CD8-positive, alpha-beta memory T cell (primary cell): ENCODE results near the gene HMGN4. TPM values are rescaled to one million over a fixed set of nuclear protein-coding genes. Genes with fewer than 3 reads are reported as not detected.
A peak's percentile ranks its signal among the peaks of the same experiment; 100 is the strongest.

Source experiments
- CTCF ChIA-PET: fragments of 350-600 bp; sonication (Branson Sonifier 250); formaldehyde crosslinking; loops from one replicate; lab custom pipeline; 2021; ENCODE audit warnings: antibody characterized with exemption; lab: Charles Lee
- POLR2A ChIA-PET: fragments of 350-600 bp; sonication (Branson Sonifier 250); formaldehyde crosslinking; loops from one replicate; lab custom pipeline; 2021; ENCODE audit warnings: antibody characterized with exemption; lab: Charles Lee
- DNase-seq, 5 donors: peaks; one replicate each; pipeline versions ENCODE4 v3.0.0 to v3.0.0-alpha.2; 2020 to 2022; ENCODE audit warnings: mixed read lengths in 1 of 5
- H3K27ac ChIP-seq: one replicate; pipeline ENCODE4 v1.7.0; 2013; ENCODE audit warnings: low read depth, mild to moderate bottlenecking, low read length, moderate library complexity
- H3K27me3 ChIP-seq: 2 replicates; pipeline ENCODE4 v1.7.0; 2013; ENCODE audit warnings: low read length, mild to moderate bottlenecking; ENCODE audit not compliant: insufficient read depth, poor library complexity, severe bottlenecking
- H3K36me3 ChIP-seq: 2 replicates; pipeline ENCODE4 v1.7.0; 2013; ENCODE audit warnings: mild to moderate bottlenecking, low read length, moderate library complexity; ENCODE audit not compliant: insufficient read depth
- H3K4me1 ChIP-seq: 2 replicates; pipeline ENCODE4 v1.7.0; 2013; ENCODE audit warnings: mild to moderate bottlenecking, low read length, moderate library complexity; ENCODE audit not compliant: insufficient read depth
- H3K4me3 ChIP-seq: 2 replicates; pipeline ENCODE4 v1.7.0; 2013; ENCODE audit warnings: mild to moderate bottlenecking, low read length
- H3K9me3 ChIP-seq: 2 replicates; pipeline ENCODE4 v1.7.0; 2013; ENCODE audit warnings: mild to moderate bottlenecking, low read length
- H3K27ac Mint-ChIP-seq, 8 donors: one replicate each; pipeline ENCODE4 v1.8.0; 2020 to 2021; ENCODE audit warnings: mixed read lengths in 8 of 8, mild to moderate bottlenecking in 6 of 8, inconsistent platforms in 3 of 8, moderate library complexity in 3 of 8
- H3K27me3 Mint-ChIP-seq, 2 donors: one replicate each; pipeline ENCODE4 v1.8.0; 2020 to 2021; ENCODE audit warnings: mixed read lengths in 2 of 2, mild to moderate bottlenecking in 1 of 2, moderate library complexity in 1 of 2
- H3K36me3 Mint-ChIP-seq, 3 donors: one replicate each; pipeline ENCODE4 v1.8.0; 2020 to 2021; ENCODE audit warnings: mixed read lengths in 3 of 3, inconsistent platforms in 1 of 3, mild to moderate bottlenecking in 1 of 3
- H3K4me1 Mint-ChIP-seq, 3 donors: one replicate each; pipeline ENCODE4 v1.8.0; 2020 to 2021; ENCODE audit warnings: mixed read lengths in 3 of 3, inconsistent platforms in 1 of 3, mild to moderate bottlenecking in 1 of 3
- H3K4me3 Mint-ChIP-seq, 7 donors: one replicate each; pipeline ENCODE4 v1.8.0; 2020 to 2021; ENCODE audit warnings: mixed read lengths in 7 of 7, mild to moderate bottlenecking in 6 of 7, moderate library complexity in 4 of 7, inconsistent platforms in 2 of 7
- H3K9me3 Mint-ChIP-seq, 5 donors: one replicate each; pipeline ENCODE4 v1.8.0; 2020 to 2022; ENCODE audit warnings: mixed read lengths in 5 of 5, mild to moderate bottlenecking in 3 of 5, moderate library complexity in 2 of 5, inconsistent platforms in 1 of 5
- polyA plus RNA-seq: library from polyadenylated mRNA; unstranded; fragments of 300-500 nt; fragmentation: Illumina TruSeq; gene quantifications from one replicate; pipeline ENCODE4 v1.2.3, GENCODE V29; 2021
- total RNA-seq, 2 experiments: library from RNA; stranded (reverse); gene quantifications; one replicate each; pipeline ENCODE4 v1.2.3, GENCODE V29; 2021

HMGN4 gene
- total and polyA plus RNA-seq, 3 experiments from 2014 or later, result 90.0 to 166 (median 91.4) TPM

- H3K4me1 ChIP-seq, result peaks cover 11% of the 10 kb centered on the region
- no peak overlapping the region for H3K27ac ChIP-seq
- no peaks in the 10 kb centered on the region for H3K27me3 ChIP-seq
- ChIA-PET CTCF (interaction anchor here (0.9 to 4.4 kb wide), 3 partner anchors 14 to 234 kb away, joined by 3 to 40 read pairs (median 15); no protein-coding TSS in a partner anchor), POLR2A (interaction anchor here (0.9 to 1.0 kb wide), 2 partner anchors 12 to 23 kb away, joined by 4 read pairs; no protein-coding TSS in a partner anchor)
- no peaks in the 10 kb centered on the region for H3K9me3 ChIP-seq
- H3K4me3 Mint-ChIP-seq, result peak overlapping the region in 3 of 7 donors; percentile 33 to 63 (median 40)
- H3K27me3 Mint-ChIP-seq, result peaks cover 0 to 4% of the 10 kb centered on the region in 2 donors
- peak overlapping the region in 6 of 8 donors; percentile 17 to 46 (median 37) for H3K27ac Mint-ChIP-seq
- no peaks in the 10 kb centered on the region for H3K36me3 ChIP-seq
- DNase-seq, result peak in 3 of 5 donors; percentile 38 to 57 (median 41)
- peaks cover 11 to 17% (median 15%) of the 10 kb centered on the region in 3 donors for H3K4me1 Mint-ChIP-seq
- H3K36me3 Mint-ChIP-seq, result peaks cover 0 to 3% (median 0%) of the 10 kb centered on the region in 3 donors
- no peaks in the 10 kb centered on the region for H3K9me3 Mint-ChIP-seq
- H3K4me3 ChIP-seq, result no peak overlapping the region
Measured at GRCh38 chr6:26556263-26557070, 18.3 kb downstream of the HMGN4 start.

- Mint-ChIP-seq H3K9me3 (no peaks in the 10 kb centered on the region), H3K4me3 (no peak overlapping the region), H3K27ac (peak overlapping the region in 1 of 8 donors; percentile 69), H3K4me1 (peaks cover 0 to 1% (median 1%) of the 10 kb centered on the region in 3 donors), H3K27me3 (peaks cover 0 to 1% of the 10 kb centered on the region in 2 donors), H3K36me3 (no peaks in the 10 kb centered on the region)
- POLR2A ChIA-PET, result interaction anchor here (0.7 kb wide), 1 partner anchor 123 kb away, joined by 3 read pairs; no protein-coding TSS in a partner anchor
- Histone ChIP-seq H3K9me3 (no peaks in the 10 kb centered on the region), H3K27me3 (no peaks in the 10 kb centered on the region), H3K27ac (no peak overlapping the region), H3K4me3 (no peak overlapping the region), H3K36me3 (no peaks in the 10 kb centered on the region), H3K4me1 (no peaks in the 10 kb centered on the region)
- no peak for DNase-seq
- CTCF ChIA-PET, result interaction anchor here (0.9 to 1.1 kb wide), 3 partner anchors 10 to 290 kb away, joined by 3 to 4 read pairs (median 4); a partner anchor contains a TSS
Measured at GRCh38 chr6:26561533-26562466, 23.6 kb downstream of the HMGN4 start.

- H3K27ac Mint-ChIP-seq, result peak overlapping the region in 2 of 8 donors; percentile 20 to 76
- ChIA-PET CTCF (interaction anchor here (1.1 to 1.5 kb wide), 3 partner anchors 10 to 222 kb away, joined by 3 to 5 read pairs (median 3); no protein-coding TSS in a partner anchor), POLR2A (no interaction called here)
- H3K4me3 Mint-ChIP-seq, result peak overlapping the region in 1 of 7 donors; percentile 48
- Histone ChIP-seq H3K27ac (no peak overlapping the region), H3K4me3 (no peak overlapping the region), H3K4me1 (no peaks in the 10 kb centered on the region), H3K36me3 (no peaks in the 10 kb centered on the region), H3K27me3 (no peaks in the 10 kb centered on the region), H3K9me3 (no peaks in the 10 kb centered on the region)
- DNase-seq, result no peak
- peaks cover 0 to 2% (median 1%) of the 10 kb centered on the region in 5 donors for H3K9me3 Mint-ChIP-seq
- peaks cover under 1 to 5% of the 10 kb centered on the region in 2 donors for H3K27me3 Mint-ChIP-seq
- H3K4me1 Mint-ChIP-seq, result peaks cover 2 to 7% (median 3%) of the 10 kb centered on the region in 3 donors
- H3K36me3 Mint-ChIP-seq, result peaks cover 0 to 2% (median 2%) of the 10 kb centered on the region in 3 donors
Measured at GRCh38 chr6:26563488-26563887, 25.3 kb downstream of the HMGN4 start.

GRCh38 chr6:26568601-26569432 lies 30.7 kb downstream of the HMGN4 start:
- Mint-ChIP-seq H3K4me3 (peak overlapping the region; percentile 91 to 97 (median 96)), H3K27me3 (peaks cover 3 to 19% of the 10 kb centered on the region in 2 donors), H3K4me1 (peaks cover 23 to 36% (median 29%) of the 10 kb centered on the region in 3 donors), H3K9me3 (peaks cover 0 to 11% (median 6%) of the 10 kb centered on the region in 5 donors), H3K36me3 (peaks cover 0 to 7% (median 4%) of the 10 kb centered on the region in 3 donors), H3K27ac (peak overlapping the region; percentile 89 to 99 (median 98))
- CTCF ChIA-PET, result interaction anchor here (0.7 to 7.8 kb wide), 15 partner anchors 9 to 261 kb away, joined by 3 to 97 read pairs (median 5); partner anchors contain the start of genes ABT1 and HMGN4
- H3K27me3 ChIP-seq, result no peaks in the 10 kb centered on the region
- peak overlapping the region; percentile 89 for H3K4me3 ChIP-seq
- peak; percentile 95 to 99 (median 96) for DNase-seq
- H3K36me3 ChIP-seq, result no peaks in the 10 kb centered on the region
- POLR2A ChIA-PET, result interaction anchor here (0.6 to 2.6 kb wide), 16 partner anchors 8 to 352 kb away, joined by 3 to 20 read pairs (median 4); partner anchors contain the start of genes BTN3A3 and HMGN4
- peaks cover 6% of the 10 kb centered on the region for H3K4me1 ChIP-seq
- peak overlapping the region; percentile 75 for H3K27ac ChIP-seq
- H3K9me3 ChIP-seq, result no peaks in the 10 kb centered on the region

- Mint-ChIP-seq H3K27ac (peak overlapping the region in 7 of 8 donors; percentile 89 to 99 (median 97)), H3K36me3 (peaks cover 0 to 7% (median 4%) of the 10 kb centered on the region in 3 donors), H3K4me3 (peak overlapping the region; percentile 91 to 97 (median 96)), H3K9me3 (peaks cover 0 to 11% (median 6%) of the 10 kb centered on the region in 5 donors), H3K4me1 (peaks cover 23 to 36% (median 29%) of the 10 kb centered on the region in 3 donors), H3K27me3 (peaks cover 3 to 19% of the 10 kb centered on the region in 2 donors)
- H3K36me3 ChIP-seq, result no peaks in the 10 kb centered on the region
- CTCF ChIA-PET, result interaction anchor here (0.9 to 7.8 kb wide), 13 partner anchors 14 to 483 kb away, joined by 3 to 97 read pairs (median 5); partner anchors contain the start of genes ABT1 and HMGN4
- POLR2A ChIA-PET, result interaction anchor here (0.6 to 2.6 kb wide), 8 partner anchors 13 to 353 kb away, joined by 3 to 20 read pairs (median 4); partner anchors contain the start of gene HMGN4
- H3K27ac ChIP-seq, result peak overlapping the region; percentile 75
- peaks cover 6% of the 10 kb centered on the region for H3K4me1 ChIP-seq
- no peaks in the 10 kb centered on the region for H3K27me3 ChIP-seq
- peak overlapping the region; percentile 89 for H3K4me3 ChIP-seq
- no peaks in the 10 kb centered on the region for H3K9me3 ChIP-seq
- DNase-seq, result no peak
Measured at GRCh38 chr6:26569433-26569764, 31.2 kb downstream of the HMGN4 start.

- Mint-ChIP-seq H3K9me3 (peaks cover 0 to 11% (median 6%) of the 10 kb centered on the region in 5 donors), H3K27ac (peak overlapping the region in 2 of 8 donors; percentile 41 to 99), H3K36me3 (peaks cover 0 to 7% (median 4%) of the 10 kb centered on the region in 3 donors), H3K4me1 (peaks cover 23 to 36% (median 29%) of the 10 kb centered on the region in 3 donors), H3K4me3 (peak overlapping the region in 1 of 7 donors; percentile 97), H3K27me3 (peaks cover 3 to 19% of the 10 kb centered on the region in 2 donors)
- no peaks in the 10 kb centered on the region for H3K27me3 ChIP-seq
- H3K4me3 ChIP-seq, result no peak overlapping the region
- ChIA-PET CTCF (interaction anchor here (0.9 to 7.8 kb wide), 10 partner anchors 15 to 484 kb away, joined by 3 to 97 read pairs (median 8); partner anchors contain the start of gene ABT1), POLR2A (interaction anchor here (0.6 to 2.6 kb wide), 5 partner anchors 16 to 285 kb away, joined by 3 to 20 read pairs (median 4); partner anchors contain the start of gene HMGN4)
- no peaks in the 10 kb centered on the region for H3K36me3 ChIP-seq
- peaks cover 6% of the 10 kb centered on the region for H3K4me1 ChIP-seq
- H3K9me3 ChIP-seq, result no peaks in the 10 kb centered on the region
- peak overlapping the region; percentile 75 for H3K27ac ChIP-seq
- no peak for DNase-seq
Measured at GRCh38 chr6:26570027-26570809, 32.1 kb downstream of the HMGN4 start.
